Urinary bladder (tissue), 4 donors: ENCODE data around the gene SPDYC. TPM values are rescaled to one million over a fixed set of nuclear protein-coding genes. Genes with fewer than 3 reads are reported as not detected.

ENCODE experiments used
- DNase-seq: peaks from one replicate; pipeline ENCODE4 v3.0.0-alpha.2; 2015; ENCODE audit errors: extremely low spot score
- H3K27ac ChIP-seq: one replicate; pipeline ENCODE4 v1.5.1; 2013; ENCODE audit warnings: low read depth, mild to moderate bottlenecking, moderate library complexity
- H3K36me3 ChIP-seq: one replicate; pipeline ENCODE4 v1.6.1; 2013; ENCODE audit warnings: mild to moderate bottlenecking, moderate library complexity; ENCODE audit not compliant: insufficient read depth
- H3K4me1 ChIP-seq: one replicate; pipeline ENCODE4 v1.6.1; 2013; ENCODE audit warnings: mild to moderate bottlenecking, moderate library complexity; ENCODE audit not compliant: insufficient read depth
- H3K4me3 ChIP-seq: one replicate; pipeline ENCODE4 v1.5.1; 2013; ENCODE audit warnings: low read depth, low read length
- WGBS: extraction: QIAGEN DNeasy Blood & Tissue Kit; methylation state at CpG from one replicate; pipeline ENCODE4 v1.1.7; 2013; 5-methylcytosine and 5-hydroxymethylcytosine counted together
- polyA plus RNA-seq: library from polyadenylated mRNA; stranded (reverse); fragments of 200-250 nt; gene quantifications from one replicate; pipeline ENCODE4 v1.2.3, GENCODE V29; 2013
- total RNA-seq: library from RNA; depleted of rRNA; stranded (reverse); fragments of >200 nt; gene quantifications from one replicate; pipeline ENCODE4 v1.2.3, GENCODE V29; 2014
- donor health status: healthy with polysubstance abuse.
- donor health status: healthy.

The SPDYC gene
- total and polyA plus RNA-seq, 2 donors: not detected

- no peaks in the 10 kb centered on the region for H3K4me1 ChIP-seq
- no peak overlapping the region for H3K4me3 ChIP-seq
- H3K36me3 ChIP-seq: peaks cover 3% of the 10 kb centered on the region
- 93% methylated on average over 20 of the region's 20 CpGs for WGBS
- H3K27ac ChIP-seq: no peak overlapping the region
- no peak for DNase-seq
These were observed 39.8 kb downstream of the SPDYC start for GRCh38 chr11:65209711-65210360.

GRCh38 chr11:65210361-65210731 is 40.3 kb downstream of the SPDYC start:
- H3K36me3 ChIP-seq: peaks cover 3% of the 10 kb centered on the region
- no peak overlapping the region for H3K27ac ChIP-seq
- 79% methylated on average over 14 of the region's 14 CpGs for WGBS

GRCh38 chr11:65210748-65211147 is 40.7 kb downstream of the SPDYC start:
- WGBS: 77% methylated on average over 4 of the region's 4 CpGs
- no peak for DNase-seq
- no peak overlapping the region for H3K27ac ChIP-seq
- no peaks in the 10 kb centered on the region for H3K4me1 ChIP-seq
- no peak overlapping the region for H3K4me3 ChIP-seq
- H3K36me3 ChIP-seq: peaks cover 3% of the 10 kb centered on the region

More at GRCh38 chr11:65210361-65210731, 40.3 kb downstream of the SPDYC start:
- no peaks in the 10 kb centered on the region for H3K4me1 ChIP-seq
- no peak overlapping the region for H3K4me3 ChIP-seq
- no peak for DNase-seq

GRCh38 chr11:65211293-65212105 is 41.5 kb downstream of the SPDYC start:
- no peak for DNase-seq
- peaks cover 3% of the 10 kb centered on the region for H3K36me3 ChIP-seq
- no peaks in the 10 kb centered on the region for H3K4me1 ChIP-seq
- H3K27ac ChIP-seq: no peak overlapping the region
- WGBS: 65% methylated on average over 29 of the region's 29 CpGs
- H3K4me3 ChIP-seq: no peak overlapping the region

- Histone ChIP-seq H3K27ac (no peak overlapping the region), H3K4me3 (no peak overlapping the region), H3K4me1 (no peaks in the 10 kb centered on the region), H3K36me3 (peaks cover 3% of the 10 kb centered on the region)
- 59% methylated on average over 13 of the region's 13 CpGs for WGBS
- DNase-seq: no peak
These were observed 42.3 kb downstream of the SPDYC start for GRCh38 chr11:65212226-65212801.

GRCh38 chr11:65213322-65214211 is 43.5 kb downstream of the SPDYC start:
- Histone ChIP-seq H3K4me1 (no peaks in the 10 kb centered on the region), H3K4me3 (no peak overlapping the region), H3K36me3 (peaks cover 3% of the 10 kb centered on the region), H3K27ac (no peak overlapping the region)
- WGBS: 44% methylated on average over 26 of the region's 26 CpGs
- DNase-seq: no peak

GRCh38 chr11:65214212-65214845 is 44.3 kb downstream of the SPDYC start:
- DNase-seq: no peak
- 79% methylated on average over 16 of the region's 16 CpGs for WGBS
- H3K27ac ChIP-seq: no peak overlapping the region
- H3K4me3 ChIP-seq: no peak overlapping the region
- no peaks in the 10 kb centered on the region for H3K4me1 ChIP-seq
- H3K36me3 ChIP-seq: peaks cover 2% of the 10 kb centered on the region

GRCh38 chr11:65215441-65216076 is 45.5 kb downstream of the SPDYC start:
- H3K36me3 ChIP-seq: no peaks in the 10 kb centered on the region
- WGBS: 93% methylated on average over 24 of the region's 24 CpGs
- no peak overlapping the region for H3K4me3 ChIP-seq
- H3K4me1 ChIP-seq: no peaks in the 10 kb centered on the region
- H3K27ac ChIP-seq: no peak overlapping the region
- no peak for DNase-seq

GRCh38 chr11:65216830-65217229 is 46.8 kb downstream of the SPDYC start:
- Histone ChIP-seq H3K27ac (no peak overlapping the region), H3K4me3 (no peak overlapping the region), H3K4me1 (no peaks in the 10 kb centered on the region), H3K36me3 (no peaks in the 10 kb centered on the region)
- WGBS: 90% methylated on average over 6 of the region's 6 CpGs
- DNase-seq: no peak

GRCh38 chr11:65217441-65218423 is 47.7 kb downstream of the SPDYC start:
- no peaks in the 10 kb centered on the region for H3K4me1 ChIP-seq

GRCh38 chr11:65218446-65218845 is 48.4 kb downstream of the SPDYC start:
- 86% methylated on average over 9 of the region's 9 CpGs for WGBS
- DNase-seq: no peak
- Histone ChIP-seq H3K36me3 (no peaks in the 10 kb centered on the region), H3K4me3 (no peak overlapping the region), H3K27ac (no peak overlapping the region), H3K4me1 (no peaks in the 10 kb centered on the region)

More at GRCh38 chr11:65217441-65218423, 47.7 kb downstream of the SPDYC start:
- WGBS: 87% methylated on average over 19 of the region's 19 CpGs
- H3K27ac ChIP-seq: no peak overlapping the region
- H3K4me3 ChIP-seq: no peak overlapping the region
- H3K36me3 ChIP-seq: no peaks in the 10 kb centered on the region
- DNase-seq: no peak

- WGBS: 58% methylated on average over 3 of the region's 3 CpGs
- no peaks in the 10 kb centered on the region for H3K36me3 ChIP-seq
- no peak for DNase-seq
- no peaks in the 10 kb centered on the region for H3K4me1 ChIP-seq
- no peak overlapping the region for H3K27ac ChIP-seq
- H3K4me3 ChIP-seq: no peak overlapping the region
These were observed 49.8 kb downstream of the SPDYC start for GRCh38 chr11:65219930-65220213.
